Stimulated activated CD4-positive, alpha-beta T cell treated with anti-CD3 and anti-CD28 coated beads, Interleukin-1b, Interleukin-23, amount 100 ng/mL, for 1 hour (primary cell): ENCODE results near the gene FOSB.

Experiments used
- DNase-seq, 2 donors: peaks; one replicate each; pipeline ENCODE4 v3.0.0-alpha.2; 2020; ENCODE audit warnings: low read depth in 2 of 2

Gene FOSB

DNA sequence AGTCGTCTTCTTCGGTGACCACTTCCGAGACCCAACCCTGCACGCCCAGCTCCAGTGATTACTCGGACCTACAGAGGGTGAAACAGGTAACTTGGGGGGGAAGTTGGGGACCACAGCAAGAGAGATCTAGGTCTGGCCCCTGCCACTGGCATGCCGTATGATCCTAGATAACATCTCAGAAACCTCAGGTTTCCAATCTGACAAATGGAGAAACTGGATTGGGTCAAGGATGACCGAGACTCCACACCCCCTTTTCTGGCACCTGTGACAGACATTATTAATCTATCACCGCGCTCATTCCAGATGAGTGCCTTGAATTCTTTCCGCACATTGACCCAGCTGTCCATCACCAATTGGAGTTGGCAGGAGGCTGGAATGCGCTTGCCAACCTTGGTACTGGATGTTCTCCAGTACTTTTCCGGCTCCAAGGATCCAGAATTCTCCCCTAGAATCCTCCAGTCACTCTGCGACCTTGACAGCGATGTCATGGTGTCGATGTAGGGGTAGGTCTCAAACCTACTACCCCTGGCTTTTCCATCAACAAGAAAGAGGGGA is 56.9 kb downstream of the FOSB start:
- DNase-seq, result no peak
